Measurements from ENCODE around the gene NDE1. TPM values are rescaled to one million over a fixed set of nuclear protein-coding genes. Genes with fewer than 3 reads are reported as not detected.

The NDE1 gene
- polyA plus RNA-seq, 1 experiment: 25.6 TPM

DNA sequence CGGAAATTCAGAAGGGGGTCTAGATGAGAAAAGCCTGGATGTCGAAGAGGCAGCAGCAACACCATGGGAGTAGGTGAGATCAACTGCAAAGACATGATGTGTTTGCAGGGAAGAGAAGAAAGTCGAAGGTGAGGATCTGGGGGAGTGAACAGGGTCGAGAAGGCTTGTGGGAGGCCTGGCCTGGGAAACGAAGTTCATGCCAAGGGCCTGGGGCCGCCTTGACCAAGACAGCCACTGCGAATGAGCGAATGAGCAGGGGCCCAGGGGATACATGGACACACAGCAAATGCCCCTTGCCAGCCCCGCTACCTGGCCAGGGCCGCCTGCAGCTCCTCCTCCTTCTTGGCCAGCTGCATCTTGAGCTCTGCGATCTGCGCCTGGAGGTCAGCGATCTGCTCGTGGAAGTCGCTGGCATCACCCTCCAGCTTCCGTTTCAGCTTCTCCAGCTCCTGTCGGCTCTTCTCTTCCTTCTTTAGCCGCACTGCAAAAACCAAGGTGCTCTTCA lies 87.1 kb downstream of the NDE1 start:
- DNase-seq (ENCODE audit: low read depth): no peak
- Histone ChIP-seq H3K4me3 (ENCODE audit: low read depth, low read length) (no peak overlapping the region), H3K27me3 (ENCODE audit: control insufficient read depth, insufficient read depth, low read length) (peaks cover 1% of the 10 kb centered on the region; the same call in 1 of the 2 replicates), H3K36me3 (ENCODE audit: control insufficient read depth, insufficient read depth, low read length) (no peaks in the 10 kb centered on the region)
- TF ChIP-seq, protein P1, sequence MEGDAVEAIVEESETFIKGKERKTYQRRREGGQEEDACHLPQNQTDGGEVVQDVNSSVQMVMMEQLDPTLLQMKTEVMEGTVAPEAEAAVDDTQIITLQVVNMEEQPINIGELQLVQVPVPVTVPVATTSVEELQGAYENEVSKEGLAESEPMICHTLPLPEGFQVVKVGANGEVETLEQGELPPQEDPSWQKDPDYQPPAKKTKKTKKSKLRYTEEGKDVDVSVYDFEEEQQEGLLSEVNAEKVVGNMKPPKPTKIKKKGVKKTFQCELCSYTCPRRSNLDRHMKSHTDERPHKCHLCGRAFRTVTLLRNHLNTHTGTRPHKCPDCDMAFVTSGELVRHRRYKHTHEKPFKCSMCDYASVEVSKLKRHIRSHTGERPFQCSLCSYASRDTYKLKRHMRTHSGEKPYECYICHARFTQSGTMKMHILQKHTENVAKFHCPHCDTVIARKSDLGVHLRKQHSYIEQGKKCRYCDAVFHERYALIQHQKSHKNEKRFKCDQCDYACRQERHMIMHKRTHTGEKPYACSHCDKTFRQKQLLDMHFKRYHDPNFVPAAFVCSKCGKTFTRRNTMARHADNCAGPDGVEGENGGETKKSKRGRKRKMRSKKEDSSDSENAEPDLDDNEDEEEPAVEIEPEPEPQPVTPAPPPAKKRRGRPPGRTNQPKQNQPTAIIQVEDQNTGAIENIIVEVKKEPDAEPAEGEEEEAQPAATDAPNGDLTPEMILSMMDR (IDR thresholded peaks at IDR 0.05; ENCODE audit: insufficient read depth, low read depth, low read length): no peak
- ChIA-PET POLR2A (interaction anchor here (0.6 kb wide), 1 partner anchor 14 kb away, joined by 7 read pairs; no protein-coding TSS in a partner anchor), CTCF (interaction anchor here (1.0 to 1.8 kb wide), 2 partner anchors 19 to 73 kb away, joined by 3 read pairs; no protein-coding TSS in a partner anchor)

DNA sequence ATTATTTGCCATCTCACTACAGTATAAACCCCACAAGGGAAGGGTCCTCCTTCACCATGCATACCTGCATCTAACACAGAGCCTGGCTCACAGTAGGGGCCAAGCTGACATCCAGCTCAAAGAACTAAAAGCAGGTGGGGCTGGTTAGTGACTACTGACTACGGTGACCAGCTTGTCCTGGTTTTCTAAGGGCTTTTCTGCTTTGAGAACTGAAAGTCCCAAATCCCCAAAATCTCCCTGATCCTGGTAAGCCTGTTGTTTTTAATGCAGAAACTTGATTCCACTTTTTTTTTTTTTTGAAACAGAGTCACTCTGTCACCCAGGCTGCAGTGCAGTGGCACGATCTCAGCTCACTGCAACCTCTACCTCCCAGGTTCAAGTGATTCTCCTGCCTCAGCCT lies 89.4 kb downstream of the NDE1 start:
- H3K36me3 ChIP-seq (ENCODE audit: control insufficient read depth, insufficient read depth, low read length): no peaks in the 10 kb centered on the region

DNA sequence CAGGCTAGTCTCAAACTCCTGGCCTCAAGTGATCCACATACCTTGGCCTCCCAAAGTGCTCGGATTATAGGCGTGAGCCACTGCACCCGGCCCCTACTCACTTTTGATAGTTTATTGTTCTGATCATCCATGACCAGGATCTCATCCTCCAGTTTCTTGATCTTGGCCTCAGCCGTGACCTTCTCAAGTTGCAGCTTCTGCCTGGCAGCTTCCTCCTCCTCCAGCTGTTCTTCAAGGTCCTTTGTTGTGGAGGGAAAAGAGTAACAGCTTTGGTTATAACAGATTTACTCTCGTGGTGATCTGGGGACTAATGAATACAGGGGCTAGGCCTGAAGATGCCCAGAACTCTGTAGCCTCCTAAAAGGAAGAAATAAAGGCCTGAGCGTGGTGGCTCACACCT lies 89.9 kb downstream of the NDE1 start:
- POLR2A ChIA-PET: no interaction called here
- CTCF ChIA-PET: interaction anchor here (0.6 to 2.3 kb wide), 3 partner anchors 16 to 84 kb away, joined by 3 to 9 read pairs (median 3); no protein-coding TSS in a partner anchor
- TF ChIP-seq, protein P1 (IDR thresholded peaks at IDR 0.05; ENCODE audit: insufficient read depth, low read depth, low read length): no peak
- peaks cover 1% of the 10 kb centered on the region; the same call in 1 of the 2 replicates for H3K27me3 ChIP-seq (ENCODE audit: control insufficient read depth, insufficient read depth, low read length)
- H3K36me3 ChIP-seq (ENCODE audit: control insufficient read depth, insufficient read depth, low read length): no peaks in the 10 kb centered on the region
- no peak for DNase-seq (ENCODE audit: low read depth)
- H3K4me3 ChIP-seq (ENCODE audit: low read depth, low read length): no peak overlapping the region

More for the DNA sequence above, 89.4 kb downstream of the NDE1 start:
- H3K4me3 ChIP-seq (ENCODE audit: low read depth, low read length): no peak overlapping the region
- H3K27me3 ChIP-seq (ENCODE audit: control insufficient read depth, insufficient read depth, low read length): peaks cover 1% of the 10 kb centered on the region; the same call in 1 of the 2 replicates
- POLR2A ChIA-PET: no interaction called here
- CTCF ChIA-PET: interaction anchor here (1.4 to 1.7 kb wide), 2 partner anchors 16 to 31 kb away, joined by 3 to 6 read pairs; no protein-coding TSS in a partner anchor
- DNase-seq (ENCODE audit: low read depth): no peak
- TF ChIP-seq, protein P1 (IDR thresholded peaks at IDR 0.05; ENCODE audit: insufficient read depth, low read depth, low read length): no peak

DNA sequence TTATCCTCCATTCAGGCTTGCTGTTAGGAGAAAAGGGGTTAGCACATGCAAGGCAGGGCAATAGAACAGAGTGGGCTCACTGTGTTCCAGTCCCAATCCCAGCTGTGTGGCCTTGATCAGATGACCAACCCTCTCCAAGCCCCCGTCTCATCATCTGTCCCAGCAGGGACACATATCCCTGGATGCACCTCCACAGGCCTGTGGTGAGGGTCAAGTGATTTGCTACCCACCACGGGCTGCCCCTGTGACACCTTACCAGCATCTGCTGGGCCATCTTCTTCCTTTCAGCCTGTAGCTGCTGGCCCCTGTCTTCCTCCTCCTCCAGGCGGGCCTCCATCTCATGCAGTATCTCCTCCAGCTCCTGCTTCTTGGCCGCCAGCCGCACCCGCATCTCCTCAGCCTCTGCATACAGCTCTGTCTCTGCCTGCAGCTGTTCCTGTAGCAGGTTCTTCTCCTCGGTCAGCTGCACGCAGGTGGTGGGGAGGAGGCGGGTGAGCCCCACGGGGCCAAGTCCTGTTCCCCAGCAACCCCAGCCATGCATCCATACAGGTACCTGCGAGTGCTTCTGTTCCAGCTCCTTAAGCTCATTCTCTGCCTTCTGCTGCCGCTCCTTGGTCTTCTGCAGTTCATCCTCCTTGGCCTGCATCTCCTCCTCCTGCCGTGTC lies 91.3 kb downstream of the NDE1 start:
- no peak overlapping the region for H3K4me3 ChIP-seq (ENCODE audit: low read depth, low read length)
- ChIA-PET POLR2A (interaction anchor here (0.6 kb wide), 1 partner anchor 11 kb away, joined by 3 read pairs; no protein-coding TSS in a partner anchor), CTCF (interaction anchor here (0.6 to 2.3 kb wide), 3 partner anchors 15 to 256 kb away, joined by 3 to 9 read pairs (median 3); no protein-coding TSS in a partner anchor)
- no peaks in the 10 kb centered on the region for H3K36me3 ChIP-seq (ENCODE audit: control insufficient read depth, insufficient read depth, low read length)
- TF ChIP-seq, protein P1 (IDR thresholded peaks at IDR 0.05; ENCODE audit: insufficient read depth, low read depth, low read length): no peak
- no peak for DNase-seq (ENCODE audit: low read depth)
- peaks cover 1% of the 10 kb centered on the region; the same call in 1 of the 2 replicates for H3K27me3 ChIP-seq (ENCODE audit: control insufficient read depth, insufficient read depth, low read length)

DNA sequence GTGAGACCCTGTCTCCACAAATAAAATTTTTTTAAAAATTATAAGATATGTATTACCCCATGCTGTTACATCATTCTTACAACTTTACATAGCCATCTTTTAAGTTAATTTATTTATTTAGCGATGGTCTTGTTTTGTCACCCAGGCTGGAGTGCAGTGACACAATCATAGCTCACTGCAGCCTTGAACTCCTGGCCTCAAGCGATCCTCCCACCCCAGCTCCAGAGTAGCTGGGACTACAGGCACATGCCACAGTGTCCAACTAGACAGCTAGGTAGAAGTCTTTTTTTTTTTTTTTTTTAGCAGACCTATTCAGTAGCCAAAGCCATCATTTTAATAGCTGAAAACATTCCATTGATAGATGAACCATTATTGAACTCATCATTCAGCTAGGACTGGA lies 92.7 kb downstream of the NDE1 start:
- Histone ChIP-seq H3K4me3 (ENCODE audit: low read depth, low read length) (no peak overlapping the region), H3K36me3 (ENCODE audit: control insufficient read depth, insufficient read depth, low read length) (no peaks in the 10 kb centered on the region), H3K27me3 (ENCODE audit: control insufficient read depth, insufficient read depth, low read length) (no peaks in the 10 kb centered on the region; the same call in 1 of the 2 replicates)
- TF ChIP-seq, protein P1 (IDR thresholded peaks at IDR 0.05; ENCODE audit: insufficient read depth, low read depth, low read length): no peak
- ChIA-PET POLR2A (no interaction called here), CTCF (interaction anchor here (0.9 kb wide), 1 partner anchor 23 kb away, joined by 3 read pairs; no protein-coding TSS in a partner anchor)
- no peak for DNase-seq (ENCODE audit: low read depth)

Measured in BJ (cell line).